Progenitor cell of endocrine pancreas (in vitro differentiated cells): ENCODE measurements around the gene SLC35F3. TPM values are rescaled to one million over a fixed set of nuclear protein-coding genes. Genes with fewer than 3 reads are reported as not detected.

Experiments used
- DNase-seq: peaks from one replicate; pipeline ENCODE4 v3.0.0; 2021; ENCODE audit warnings: low spot score; ENCODE audit not compliant: unreplicated experiment
- H3K27ac Mint-ChIP-seq: 2 replicates; pipeline ENCODE4 v1.8.0; 2021; ENCODE audit warnings: mild to moderate bottlenecking, moderate library complexity, mixed read lengths
- H3K27me3 Mint-ChIP-seq: 2 replicates; pipeline ENCODE4 v1.8.0; 2021; ENCODE audit warnings: mixed read lengths
- H3K36me3 Mint-ChIP-seq: 2 replicates; pipeline ENCODE4 v1.8.0; 2022; ENCODE audit warnings: mixed read lengths; ENCODE audit not compliant: insufficient read depth
- H3K4me1 Mint-ChIP-seq: 2 replicates; pipeline ENCODE4 v1.8.0; 2021; ENCODE audit warnings: low read depth, mixed read lengths
- H3K4me3 Mint-ChIP-seq: 2 replicates; pipeline ENCODE4 v1.8.0; 2021; ENCODE audit warnings: low read depth, mild to moderate bottlenecking, moderate library complexity, mixed read lengths
- H3K9me3 Mint-ChIP-seq: 2 replicates; pipeline ENCODE4 v1.8.0; 2021; ENCODE audit warnings: low read depth, mixed read lengths
- total RNA-seq: library from RNA; stranded (reverse); gene quantifications from 2 replicates; pipeline ENCODE4 v1.2.1, GENCODE V29; 2021
- TF ChIP-seq, protein P1 (sequence below): fragments of 200-600 bp; sonication (generic); IDR thresholded peaks from one replicate; pipeline ENCODE4 v1.5.0; 2021; ENCODE audit warnings: antibody characterized with exemption, mild to moderate bottlenecking; ENCODE audit not compliant: unreplicated experiment

The SLC35F3 gene
- total RNA-seq, 1 donor from 2014 or later = 0.74 TPM

DNA sequence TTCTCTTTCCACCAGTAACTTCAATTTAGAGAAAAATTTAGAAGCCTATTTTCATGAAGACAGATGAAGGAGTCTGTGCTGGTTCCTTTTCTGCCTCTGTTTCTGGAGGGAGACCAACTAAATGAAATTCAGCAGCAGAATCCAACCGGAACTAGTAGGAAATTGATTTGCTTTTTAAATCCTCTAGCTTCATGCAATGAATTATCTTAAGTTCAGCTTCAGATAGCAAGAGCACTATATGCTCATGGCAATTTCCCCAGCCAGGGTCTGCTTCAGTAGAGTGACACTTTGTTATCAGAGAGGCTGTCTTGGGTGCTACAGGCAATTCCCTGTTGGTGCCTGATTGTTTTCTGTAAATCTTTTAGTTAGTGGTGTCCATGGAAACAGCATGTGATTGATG is 189.7 kb downstream of the SLC35F3 start:
- no peak overlapping the region for H3K27ac Mint-ChIP-seq
- no peak overlapping the region for H3K4me3 Mint-ChIP-seq
- DNase-seq = no peak
- peaks cover 62% of the 10 kb centered on the region for H3K27me3 Mint-ChIP-seq
- H3K36me3 Mint-ChIP-seq = peaks cover 2% of the 10 kb centered on the region
- peaks cover 9% of the 10 kb centered on the region for H3K9me3 Mint-ChIP-seq
- peaks cover 16% of the 10 kb centered on the region for H3K4me1 Mint-ChIP-seq
- TF ChIP-seq, protein P1, sequence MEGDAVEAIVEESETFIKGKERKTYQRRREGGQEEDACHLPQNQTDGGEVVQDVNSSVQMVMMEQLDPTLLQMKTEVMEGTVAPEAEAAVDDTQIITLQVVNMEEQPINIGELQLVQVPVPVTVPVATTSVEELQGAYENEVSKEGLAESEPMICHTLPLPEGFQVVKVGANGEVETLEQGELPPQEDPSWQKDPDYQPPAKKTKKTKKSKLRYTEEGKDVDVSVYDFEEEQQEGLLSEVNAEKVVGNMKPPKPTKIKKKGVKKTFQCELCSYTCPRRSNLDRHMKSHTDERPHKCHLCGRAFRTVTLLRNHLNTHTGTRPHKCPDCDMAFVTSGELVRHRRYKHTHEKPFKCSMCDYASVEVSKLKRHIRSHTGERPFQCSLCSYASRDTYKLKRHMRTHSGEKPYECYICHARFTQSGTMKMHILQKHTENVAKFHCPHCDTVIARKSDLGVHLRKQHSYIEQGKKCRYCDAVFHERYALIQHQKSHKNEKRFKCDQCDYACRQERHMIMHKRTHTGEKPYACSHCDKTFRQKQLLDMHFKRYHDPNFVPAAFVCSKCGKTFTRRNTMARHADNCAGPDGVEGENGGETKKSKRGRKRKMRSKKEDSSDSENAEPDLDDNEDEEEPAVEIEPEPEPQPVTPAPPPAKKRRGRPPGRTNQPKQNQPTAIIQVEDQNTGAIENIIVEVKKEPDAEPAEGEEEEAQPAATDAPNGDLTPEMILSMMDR = no peak

DNA sequence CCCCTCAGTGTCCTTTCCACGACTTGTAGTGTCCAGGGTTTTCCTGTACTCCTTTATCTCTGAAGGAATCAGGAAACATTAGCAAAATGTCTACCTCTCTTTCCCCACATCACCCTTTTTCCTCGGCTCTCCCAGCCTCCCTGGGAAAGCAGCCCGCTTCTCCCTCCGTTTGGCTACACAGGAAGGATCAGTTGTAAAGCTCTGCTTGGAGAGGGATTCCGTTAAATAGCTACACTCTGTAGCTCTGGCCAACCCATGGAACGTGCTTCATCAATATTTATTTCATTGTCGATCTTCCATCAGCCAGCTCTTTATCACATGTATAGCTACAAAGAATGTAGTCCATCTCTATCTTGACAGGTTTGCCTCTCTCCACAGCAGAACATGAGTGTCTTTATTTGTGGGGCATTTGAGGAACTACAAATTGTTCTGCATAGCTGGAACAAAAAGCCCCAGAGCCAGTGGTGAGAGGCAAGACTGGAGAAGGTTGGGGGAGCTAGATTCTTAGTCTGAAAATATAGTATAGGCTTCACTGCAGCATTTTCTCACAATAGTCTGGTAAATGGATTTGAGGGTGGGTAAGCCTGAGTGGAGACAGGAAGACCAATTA is 191.8 kb downstream of the SLC35F3 start:
- no peak overlapping the region for H3K4me3 Mint-ChIP-seq
- H3K36me3 Mint-ChIP-seq = no peaks in the 10 kb centered on the region
- H3K27me3 Mint-ChIP-seq = peaks cover 60% of the 10 kb centered on the region
- TF ChIP-seq, protein P1 = no peak
- H3K27ac Mint-ChIP-seq = no peak overlapping the region
- H3K4me1 Mint-ChIP-seq = peaks cover 16% of the 10 kb centered on the region
- DNase-seq = no peak
- no peaks in the 10 kb centered on the region for H3K9me3 Mint-ChIP-seq

DNA sequence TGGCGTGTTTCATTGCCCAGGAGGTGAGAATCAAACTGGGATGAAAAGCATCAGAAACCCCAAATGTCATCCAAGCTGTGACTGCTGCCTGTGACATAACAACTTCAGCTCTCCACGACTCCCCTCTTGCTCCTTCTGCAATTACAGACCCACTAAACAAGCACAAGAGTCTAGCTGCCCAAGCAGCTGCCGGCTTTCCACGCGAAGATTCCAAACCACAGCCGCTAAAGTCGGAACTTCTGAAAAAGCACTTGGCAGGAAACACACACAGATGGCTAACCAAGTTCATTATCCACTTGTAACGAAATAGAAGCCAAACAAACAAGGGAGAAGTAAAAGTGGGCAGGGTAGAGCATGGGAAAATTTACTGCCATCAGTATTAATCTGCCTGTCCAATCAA is 198.1 kb downstream of the SLC35F3 start:
- Mint-ChIP-seq H3K4me3 (no peak overlapping the region), H3K36me3 (no peaks in the 10 kb centered on the region), H3K9me3 (peaks cover 3% of the 10 kb centered on the region), H3K27me3 (peaks cover 40% of the 10 kb centered on the region), H3K27ac (no peak overlapping the region), H3K4me1 (no peaks in the 10 kb centered on the region)
- no peak for DNase-seq
- TF ChIP-seq, protein P1 = no peak

DNA sequence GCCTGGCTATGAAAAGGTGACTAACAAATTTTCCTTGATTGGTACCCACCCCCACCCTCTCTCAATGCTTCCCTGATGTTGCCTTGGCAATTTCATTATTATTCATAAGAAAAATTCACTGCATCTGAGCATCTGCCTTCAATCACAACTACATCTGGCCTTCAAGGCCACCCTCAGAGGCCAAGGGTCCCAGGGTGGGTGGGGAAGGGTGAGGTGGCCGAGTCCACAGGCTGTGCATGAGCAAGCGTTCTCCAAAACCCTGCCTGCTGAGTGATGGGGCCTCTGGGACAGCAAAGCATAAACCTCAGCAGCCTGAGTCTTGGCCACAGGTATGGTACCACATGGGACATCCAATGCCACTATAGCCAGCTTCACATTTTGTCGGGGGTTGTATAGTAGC is 198.7 kb downstream of the SLC35F3 start:
- no peaks in the 10 kb centered on the region for H3K36me3 Mint-ChIP-seq
- no peaks in the 10 kb centered on the region for H3K4me1 Mint-ChIP-seq
- TF ChIP-seq, protein P1 = no peak
- H3K9me3 Mint-ChIP-seq = peaks cover 3% of the 10 kb centered on the region
- no peak overlapping the region for H3K27ac Mint-ChIP-seq
- H3K27me3 Mint-ChIP-seq = peaks cover 40% of the 10 kb centered on the region
- H3K4me3 Mint-ChIP-seq = no peak overlapping the region
- DNase-seq = no peak

DNA sequence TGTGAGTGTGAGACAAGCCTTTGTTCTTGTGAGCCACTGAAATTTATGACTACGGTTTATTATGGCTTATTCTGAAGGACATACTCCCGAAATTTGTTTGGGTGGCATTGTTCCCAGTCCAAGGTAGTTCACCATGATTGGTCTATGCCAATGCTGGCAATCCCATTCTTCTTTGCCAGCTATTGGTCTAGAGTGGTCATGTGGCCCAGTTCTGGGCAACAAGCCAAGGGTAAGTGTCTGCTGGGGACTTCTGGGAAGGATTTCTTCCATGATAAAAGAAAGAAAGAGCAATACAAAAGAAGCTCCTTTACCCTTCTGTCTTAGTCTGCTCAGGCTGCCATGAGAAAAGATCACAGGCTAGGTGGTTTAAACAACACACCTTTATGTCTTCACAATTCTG is 201.6 kb downstream of the SLC35F3 start:
- no peak overlapping the region for H3K27ac Mint-ChIP-seq
- no peaks in the 10 kb centered on the region for H3K4me1 Mint-ChIP-seq
- peaks cover 3% of the 10 kb centered on the region for H3K9me3 Mint-ChIP-seq
- TF ChIP-seq, protein P1 = no peak
- H3K36me3 Mint-ChIP-seq = no peaks in the 10 kb centered on the region
- peaks cover 44% of the 10 kb centered on the region for H3K27me3 Mint-ChIP-seq
- no peak for DNase-seq
- H3K4me3 Mint-ChIP-seq = no peak overlapping the region
